ENCODE measurements around the gene BFSP2.
"Not testable (repeated sequence)": the region's sequence is repeated elsewhere in the genome, so short reads cannot be mapped to it uniquely, and the experiment has no call there.

The BFSP2 gene

GRCh38 chr3:133457465-133458067 is 57.7 kb downstream of the BFSP2 start:
- peak; percentile 35 for DNase-seq (ENCODE audit: low spot score)

- DNase-seq (ENCODE audit: low spot score): no peak
Observed at GRCh38 chr3:133459400-133459799, 59.5 kb downstream of the BFSP2 start.

- no peak for DNase-seq (ENCODE audit: low spot score)
Observed at GRCh38 chr3:133460809-133461208, 61.0 kb downstream of the BFSP2 start.

- no peak for DNase-seq (ENCODE audit: low spot score)
Observed at GRCh38 chr3:133461291-133461690, 61.4 kb downstream of the BFSP2 start.

GRCh38 chr3:133463347-133463860 is 63.5 kb downstream of the BFSP2 start:
- no peak for DNase-seq (ENCODE audit: low spot score)

GRCh38 chr3:133464573-133464972 is 64.7 kb downstream of the BFSP2 start:
- DNase-seq (ENCODE audit: low spot score): peak; percentile 22

GRCh38 chr3:133466531-133467386 is 66.9 kb downstream of the BFSP2 start:
- no peak for DNase-seq (ENCODE audit: low spot score)

GRCh38 chr3:133467780-133468179 is 67.9 kb downstream of the BFSP2 start:
- DNase-seq (ENCODE audit: low spot score): no peak

GRCh38 chr3:133468251-133468721 is 68.4 kb downstream of the BFSP2 start:
- no peak for DNase-seq (ENCODE audit: low spot score)

GRCh38 chr3:133469140-133469731 is 69.4 kb downstream of the BFSP2 start:
- no peak for DNase-seq (ENCODE audit: low spot score)

- no peak for DNase-seq (ENCODE audit: low spot score)
Observed at GRCh38 chr3:133472242-133472641, 72.4 kb downstream of the BFSP2 start.

- no peak for DNase-seq (ENCODE audit: low spot score)
Observed at GRCh38 chr3:133472889-133473288, 73.0 kb downstream of the BFSP2 start.

GRCh38 chr3:133473472-133474191 is 73.8 kb downstream of the BFSP2 start:
- DNase-seq (ENCODE audit: low spot score): not testable (repeated sequence)

GRCh38 chr3:133474251-133474801 is 74.5 kb downstream of the BFSP2 start:
- DNase-seq (ENCODE audit: low spot score): no peak

GRCh38 chr3:133474817-133475216 is 75.0 kb downstream of the BFSP2 start:
- DNase-seq (ENCODE audit: low spot score): no peak

GRCh38 chr3:133475245-133476010 is 75.6 kb downstream of the BFSP2 start:
- DNase-seq (ENCODE audit: low spot score): no peak

GRCh38 chr3:133476971-133477375 is 77.1 kb downstream of the BFSP2 start:
- DNase-seq (ENCODE audit: low spot score): no peak

GRCh38 chr3:133477487-133477886 is 77.6 kb downstream of the BFSP2 start:
- no peak for DNase-seq (ENCODE audit: low spot score)

GRCh38 chr3:133478624-133479023 is 78.8 kb downstream of the BFSP2 start:
- no peak for DNase-seq (ENCODE audit: low spot score)

GRCh38 chr3:133479401-133479800 is 79.5 kb downstream of the BFSP2 start:
- DNase-seq (ENCODE audit: low spot score): no peak

Measured in RKO (cell line).